SK-N-SH (cell line): ENCODE data around the gene CUBN. TPM values are rescaled to one million over a fixed set of nuclear protein-coding genes. Genes with fewer than 3 reads are reported as not detected.
A peak's percentile ranks its signal among the peaks of the same experiment; 100 is the strongest.

Source experiments
- CTCF ChIA-PET: fragments of 300-600, 350-600 bp; formaldehyde crosslinking; extraction: SDS; loops from one replicate; lab custom pipeline; 2021; lab: Yijun Ruan, JAX
- POLR2A ChIA-PET: fragments of 350-600 bp; sonication (Branson Sonifier 250); formaldehyde crosslinking; extraction: SDS; loops from one replicate; lab custom pipeline; 2020; ENCODE audit warnings: antibody characterized with exemption, inconsistent platforms; lab: Yijun Ruan, JAX
- DNase-seq: peaks from one replicate; pipeline ENCODE4 v3.0.0; 2012
- H2AFZ ChIP-seq: fragments of 200-600 bp; sonication (generic); 2 replicates; pipeline ENCODE4 v1.8.1; 2016; ENCODE audit warnings: antibody characterized with exemption, mild to moderate bottlenecking, low read depth
- H3F3A ChIP-seq: fragments of 200-600 bp; sonication (generic); replicated peaks from 2 replicates; pipeline ENCODE3; 2016; ENCODE audit warnings: antibody characterized with exemption, mild to moderate bottlenecking; ENCODE audit not compliant: insufficient read depth
- H3K27ac ChIP-seq, 2 experiments: fragments of 200-500 bp in 1 of 2; fragments of 200-600 bp in 1 of 2; sonication (Bioruptor generic) in 1 of 2; sonication (generic), shearing (Covaris generic) in 1 of 2; 2 replicates each; pipeline versions ENCODE4 v1.5.1 to v1.6.1; 2014 to 2016; ENCODE audit warnings: low read depth in 2 of 2, inconsistent platforms in 1 of 2, low read length in 1 of 2, mild to moderate bottlenecking in 1 of 2, mixed read lengths in 1 of 2
- H3K27me3 ChIP-seq: fragments of 200-600 bp; sonication (generic), shearing (Covaris generic); 2 replicates; pipeline ENCODE4 v1.6.1; 2016; ENCODE audit warnings: mixed run types; ENCODE audit not compliant: insufficient read depth
- H3K36me3 ChIP-seq, 2 experiments: fragments of 200-500 bp in 1 of 2; fragments of 200-600 bp in 1 of 2; sonication (Bioruptor generic) in 1 of 2; sonication (generic) in 1 of 2; replicated peaks in 1 of 2; 2 replicates each; pipeline versions ENCODE3 to v1.5.1; 2014 to 2016; ENCODE audit warnings: low read length in 1 of 2, mild to moderate bottlenecking in 1 of 2; ENCODE audit not compliant: insufficient read depth in 2 of 2, control insufficient read depth in 1 of 2
- H3K4me1 ChIP-seq, 2 experiments: fragments of 200-500 bp in 1 of 2; fragments of 200-600 bp in 1 of 2; sonication (Bioruptor generic) in 1 of 2; sonication (generic), shearing (Covaris generic) in 1 of 2; 2 replicates each; pipeline versions ENCODE4 v1.5.1 to v1.6.1; 2014 to 2016; ENCODE audit warnings: low read depth in 1 of 2, low read length in 1 of 2, mixed run types in 1 of 2; ENCODE audit not compliant: insufficient read depth in 2 of 2, control insufficient read depth in 1 of 2
- H3K4me2 ChIP-seq: fragments of 200-600 bp; sonication (generic), shearing (Covaris generic); 2 replicates; pipeline ENCODE4 v1.6.1; 2017; ENCODE audit warnings: mixed run types
- H3K4me3 ChIP-seq, 2 experiments: fragments of 200-500 bp in 1 of 2; fragments of 200-600 bp in 1 of 2; sonication (Bioruptor generic) in 1 of 2; sonication (generic), shearing (Covaris generic) in 1 of 2; 2 replicates each; pipeline versions ENCODE4 v1.5.1 to v1.8.1; 2014 to 2016; ENCODE audit warnings: low read depth in 2 of 2, inconsistent platforms in 1 of 2, low read length in 1 of 2, mild to moderate bottlenecking in 1 of 2, mixed read lengths in 1 of 2, moderate library complexity in 1 of 2
- H3K79me2 ChIP-seq: fragments of 200-600 bp; sonication (generic); 2 replicates; pipeline ENCODE4 v1.8.1; 2017; ENCODE audit warnings: mild to moderate bottlenecking; ENCODE audit not compliant: insufficient read depth
- H3K9ac ChIP-seq: fragments of 200-600 bp; sonication (generic); 2 replicates; pipeline ENCODE4 v1.6.1; 2017; ENCODE audit warnings: mixed run types
- H3K9me2 ChIP-seq: fragments of 200-600 bp; sonication (generic); 2 replicates; pipeline ENCODE4 v1.6.1; 2017; ENCODE audit warnings: mixed run types
- H3K9me3 ChIP-seq: fragments of 200-600 bp; sonication (generic); 2 replicates; pipeline ENCODE4 v1.6.1; 2017; ENCODE audit warnings: mixed run types, mild to moderate bottlenecking, moderate library complexity
- H4K20me1 ChIP-seq: fragments of 200-600 bp; sonication (generic); 2 replicates; pipeline ENCODE4 v1.6.1; 2017; ENCODE audit warnings: mild to moderate bottlenecking, mixed run types; ENCODE audit not compliant: insufficient read depth
- ELF1 ChIP-seq: IDR thresholded peaks from 2 replicates; pipeline ENCODE4 v1.4.0; 2012
- EP300 ChIP-seq, 2 experiments: IDR thresholded peaks; 2 replicates each; pipeline versions ENCODE4 v1.4.0 to v1.6.1; 2012; ENCODE audit warnings: borderline replicate concordance in 1 of 2, low read depth in 1 of 2, low read length in 1 of 2
- EZH2phosphoT487 ChIP-seq: fragments of 200-600 bp; sonication (generic); IDR thresholded peaks from 2 replicates; pipeline ENCODE4 v1.6.1; 2017; ENCODE audit warnings: low read depth, mixed run types, mild to moderate bottlenecking, antibody characterized with exemption, moderate library complexity, borderline replicate concordance
- FOXJ3 ChIP-seq: sonication (generic); formaldehyde crosslinking; IDR thresholded peaks from 2 replicates; pipeline ENCODE4 v1.5.1; 2020; ENCODE audit warnings: mild to moderate bottlenecking, missing genetic modification reagents
- GATA2 ChIP-seq: sonication (generic); formaldehyde crosslinking; IDR thresholded peaks from 2 replicates; pipeline ENCODE4 v1.5.0; 2020; ENCODE audit warnings: mild to moderate bottlenecking, missing genetic modification reagents
- MXI1 ChIP-seq: IDR thresholded peaks from 2 replicates; pipeline ENCODE4 v1.6.1; 2012; ENCODE audit warnings: mild to moderate bottlenecking, low read depth, low read length, improper control_type of control experiment
- NFIC ChIP-seq: IDR thresholded peaks from 2 replicates; pipeline ENCODE4 v1.4.0; 2012; ENCODE audit warnings: borderline replicate concordance
- PBX3 ChIP-seq: IDR thresholded peaks from 2 replicates; pipeline ENCODE4; 2012
- POLR2AphosphoS5 ChIP-seq: IDR thresholded peaks from 2 replicates; pipeline ENCODE4 v1.6.1; 2012; ENCODE audit warnings: low read depth, low read length
- REST ChIP-seq: IDR thresholded peaks from 2 replicates; pipeline ENCODE4 v1.6.1; 2012; ENCODE audit warnings: mild to moderate bottlenecking, low read depth, low read length, moderate library complexity
- TAF1 ChIP-seq: IDR thresholded peaks from 2 replicates; pipeline ENCODE4 v1.6.1; 2012; ENCODE audit warnings: low read depth, mild to moderate bottlenecking, low read length, moderate library complexity, borderline replicate concordance
- TCF12 ChIP-seq: IDR thresholded peaks from 2 replicates; pipeline ENCODE4 v1.4.0; 2012
- USF1 ChIP-seq: IDR thresholded peaks from 2 replicates; pipeline ENCODE4 v1.4.0; 2012; ENCODE audit warnings: low read depth, borderline replicate concordance
- WGBS: methylation state at CpG from one replicate; pipeline ENCODE4 v1.1.6; 2017; ENCODE audit warnings: low lambda C conversion rate; 5-methylcytosine and 5-hydroxymethylcytosine counted together
- polyA plus RNA-seq, 3 experiments: library from polyadenylated mRNA; depleted of rRNA; stranded (reverse); fragments of >200 nt; gene quantifications; 2 replicates each; pipeline ENCODE4 v1.2.3, GENCODE V29; 2012

CUBN gene
- polyA plus RNA-seq, 1 of the 3 experiments (the other 2 are of a cell fraction): 2.4 TPM

GRCh38 chr10:17001297-17001744, 128.3 kb downstream of the CUBN start (continued):
- TF ChIP-seq REST: no peak
- TF ChIP-seq POLR2AphosphoS5: no peak
- peak in 1 of 2 experiments; percentile 63; a peak in 1 of 4 replicates for TF ChIP-seq EP300 (IDR thresholded peaks at IDR 0.05; ENCODE audit: borderline replicate concordance in 1 of 2, low read depth in 1 of 2, low read length in 1 of 2)
- no peak for TF ChIP-seq GATA2 (CRISPR knock-in tag)
- no peak for TF ChIP-seq USF1
- no peak for TF ChIP-seq EZH2phosphoT487
- no peak for TF ChIP-seq MXI1
- TF ChIP-seq TCF12: peak; percentile 64

- WGBS: 71% methylated on average over 10 of the region's 10 CpGs
- Histone ChIP-seq H3K4me3 (no peak overlapping the region), H3K27ac (peak overlapping the region; percentile 47 to 100; a peak in 3 of 4 replicates), H3K27me3 (no peaks in the 10 kb centered on the region), H3K4me1 (peaks cover 14 to 44% of the 10 kb centered on the region in 2 experiments), H4K20me1 (no peaks in the 10 kb centered on the region), H3K36me3 (no peaks in the 10 kb centered on the region), H3K9me2 (no peaks in the 10 kb centered on the region), H3K9ac (peak overlapping the region; percentile 21; the same call in 1 of the 2 replicates), H3K9me3 (no peaks in the 10 kb centered on the region), H3K4me2 (no peak overlapping the region), H2AFZ (no peak overlapping the region), H3K79me2 (no peaks in the 10 kb centered on the region; the same call in 1 of the 2 replicates), H3F3A (peaks cover 75% of the 10 kb centered on the region)
- POLR2A ChIA-PET: no interaction called here
- TF ChIP-seq PBX3: 0 out of 2 replicates have a peak, but pooled peaks have one; percentile 13
- peak in 1 of 2 experiments; percentile 50; a peak in 1 of 4 replicates for TF ChIP-seq EP300 (IDR thresholded peaks at IDR 0.05; ENCODE audit: borderline replicate concordance in 1 of 2, low read depth in 1 of 2, low read length in 1 of 2)
- no peak for TF ChIP-seq FOXJ3
- TF ChIP-seq NFIC: peak; percentile 53
- no peak for TF ChIP-seq ELF1
- no peak for TF ChIP-seq TAF1
- CTCF ChIA-PET: no interaction called here
- no peak for DNase-seq
Observed at GRCh38 chr10:16999665-17000451, 129.8 kb downstream of the CUBN start.
